ENCODE data around the gene NUDT3. TPM values are rescaled to one million over a fixed set of nuclear protein-coding genes. Genes with fewer than 3 reads are reported as not detected.

Gene NUDT3
- total RNA-seq, 1 donor from 2014 or later: 32.4 TPM

Small RNA genes within 50 kb of the gene (microRNA-seq; reads per million reads assigned to microRNA genes)
- not detected for gene MIR6835 (ENCODE audit: borderline number of aligned reads)

Other genes starting within 250 kb of the NUDT3 start
- gene GRM4, start 246.6 kb downstream of the NUDT3 start, total RNA-seq: not detected
- 32.3 TPM for gene HMGA1, start 155.8 kb downstream of the NUDT3 start, total RNA-seq
- 16.3 TPM for gene SMIM29, start 143.7 kb downstream of the NUDT3 start, total RNA-seq
- gene RPS10, start 33.4 kb upstream of the NUDT3 start, total RNA-seq: 875 TPM
- not detected for gene PACSIN1, start 73.4 kb upstream of the NUDT3 start, total RNA-seq
- 0.16 TPM for gene SPDEF, start 163.7 kb upstream of the NUDT3 start, total RNA-seq